T-helper 2 cell treated with Interferon-gamma antibody and Interleukin-4, amounts not matched to agents 5 μg/mL and 100 μg/mL, for 36 hours (primary cell): ENCODE measurements around the gene IL1RAPL1.
"Not testable (repeated sequence)": the region's sequence is repeated elsewhere in the genome, so short reads cannot be mapped to it uniquely, and the experiment has no call there.

Experiments used
- DNase-seq: peaks from one replicate; pipeline ENCODE4 v3.0.0; 2021; ENCODE audit warnings: low spot score
- H3K27ac Mint-ChIP-seq: one replicate; pipeline ENCODE4 v1.8.0; 2021; ENCODE audit warnings: mild to moderate bottlenecking, mixed read lengths
- H3K27me3 Mint-ChIP-seq: one replicate; pipeline ENCODE4 v1.8.0; 2021; ENCODE audit warnings: low read depth, mixed read lengths
- H3K36me3 Mint-ChIP-seq: one replicate; pipeline ENCODE4 v1.8.0; 2021; ENCODE audit warnings: low read depth, mixed read lengths
- H3K4me1 Mint-ChIP-seq: one replicate; pipeline ENCODE4 v1.8.0; 2021; ENCODE audit warnings: low read depth, mixed read lengths
- H3K4me3 Mint-ChIP-seq: one replicate; pipeline ENCODE4 v1.8.0; 2022; ENCODE audit warnings: mild to moderate bottlenecking, moderate library complexity, mixed read lengths
- H3K9me3 Mint-ChIP-seq: one replicate; pipeline ENCODE4 v1.8.0; 2021; ENCODE audit warnings: mixed read lengths

Gene IL1RAPL1

GRCh38 chrX:29071525-29072320 is 484.5 kb downstream of the IL1RAPL1 start:
- H3K4me1 Mint-ChIP-seq = no peaks in the 10 kb centered on the region
- H3K9me3 Mint-ChIP-seq = peaks cover 3% of the 10 kb centered on the region
- H3K27me3 Mint-ChIP-seq = no peaks in the 10 kb centered on the region
- no peak for DNase-seq
- no peak overlapping the region for H3K27ac Mint-ChIP-seq
- H3K36me3 Mint-ChIP-seq = no peaks in the 10 kb centered on the region
- H3K4me3 Mint-ChIP-seq = no peak overlapping the region

DNA sequence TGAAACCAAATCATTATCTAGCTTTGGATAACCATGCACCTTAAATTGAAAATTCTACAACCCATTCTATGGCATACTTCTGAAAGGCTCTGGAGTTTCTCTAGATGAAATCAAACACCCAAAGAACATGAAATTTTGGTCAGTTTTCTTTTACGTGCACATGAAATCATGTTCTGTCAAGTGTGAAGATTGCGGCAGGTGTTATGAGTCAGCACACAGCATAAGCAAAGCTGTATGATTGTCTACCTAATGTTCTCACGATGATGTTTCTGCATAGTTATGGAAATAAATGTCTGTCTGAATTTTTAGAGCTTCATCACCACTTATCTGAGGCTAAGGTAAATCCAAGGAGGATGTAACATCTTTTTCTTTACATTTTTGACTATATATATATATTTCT is 495.3 kb downstream of the IL1RAPL1 start:
- H3K27me3 Mint-ChIP-seq = no peaks in the 10 kb centered on the region

GRCh38 chrX:29083823-29084222 is 496.6 kb downstream of the IL1RAPL1 start:
- peaks cover 5% of the 10 kb centered on the region for H3K9me3 Mint-ChIP-seq
- H3K27me3 Mint-ChIP-seq = no peaks in the 10 kb centered on the region
- no peak overlapping the region for H3K27ac Mint-ChIP-seq
- H3K4me1 Mint-ChIP-seq = no peaks in the 10 kb centered on the region
- H3K4me3 Mint-ChIP-seq = no peak overlapping the region
- no peaks in the 10 kb centered on the region for H3K36me3 Mint-ChIP-seq
- DNase-seq = no peak

More for the DNA sequence above, 495.3 kb downstream of the IL1RAPL1 start:
- no peaks in the 10 kb centered on the region for H3K36me3 Mint-ChIP-seq
- H3K9me3 Mint-ChIP-seq = peaks cover 8% of the 10 kb centered on the region
- H3K4me3 Mint-ChIP-seq = no peak overlapping the region
- no peak overlapping the region for H3K27ac Mint-ChIP-seq
- DNase-seq = no peak
- H3K4me1 Mint-ChIP-seq = no peaks in the 10 kb centered on the region

DNA sequence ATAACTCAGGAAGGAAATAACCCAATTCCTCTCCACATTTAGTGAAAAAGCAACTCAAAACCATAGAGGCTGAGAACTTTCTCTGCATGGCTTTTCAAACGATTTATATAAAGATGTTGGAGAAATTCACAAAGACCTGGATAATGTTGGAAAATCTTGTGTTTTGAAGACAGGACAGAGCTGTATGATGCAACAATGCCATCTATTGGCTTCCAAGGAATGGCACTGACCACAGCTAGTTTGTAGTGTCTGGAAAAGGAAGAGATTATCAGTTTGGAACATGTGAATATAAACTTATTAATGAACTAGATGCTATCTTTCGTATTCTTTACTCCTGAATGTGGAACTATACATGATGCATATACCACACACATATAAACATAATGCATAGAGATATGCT is 503.6 kb downstream of the IL1RAPL1 start:
- Mint-ChIP-seq H3K4me1 (no peaks in the 10 kb centered on the region), H3K9me3 (peaks cover 5% of the 10 kb centered on the region), H3K27me3 (no peaks in the 10 kb centered on the region), H3K36me3 (no peaks in the 10 kb centered on the region), H3K4me3 (no peak overlapping the region), H3K27ac (no peak overlapping the region)
- DNase-seq = no peak

DNA sequence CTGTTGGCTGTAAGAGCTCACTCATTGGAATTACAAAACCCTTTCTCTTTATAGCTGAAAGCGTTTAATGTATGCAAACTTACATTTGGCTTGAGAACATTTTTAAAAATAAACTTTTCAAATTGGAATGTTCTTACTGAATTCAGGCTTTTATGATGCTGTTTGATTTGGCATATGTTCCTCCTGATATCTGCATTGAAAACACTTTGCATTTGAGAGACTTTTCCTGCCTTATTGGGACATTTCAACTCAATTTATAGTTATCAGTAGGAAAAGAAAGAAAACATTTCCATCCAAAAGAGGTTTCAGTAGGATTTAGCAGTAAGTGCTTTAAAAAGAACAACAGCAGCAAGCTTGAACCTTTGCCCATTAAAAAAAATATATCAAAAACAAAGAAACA is 520.0 kb downstream of the IL1RAPL1 start:
- H3K9me3 Mint-ChIP-seq = peaks cover 19% of the 10 kb centered on the region
- H3K4me1 Mint-ChIP-seq = no peaks in the 10 kb centered on the region
- H3K27me3 Mint-ChIP-seq = no peaks in the 10 kb centered on the region
- no peaks in the 10 kb centered on the region for H3K36me3 Mint-ChIP-seq
- no peak overlapping the region for H3K27ac Mint-ChIP-seq
- DNase-seq = no peak
- H3K4me3 Mint-ChIP-seq = no peak overlapping the region

DNA sequence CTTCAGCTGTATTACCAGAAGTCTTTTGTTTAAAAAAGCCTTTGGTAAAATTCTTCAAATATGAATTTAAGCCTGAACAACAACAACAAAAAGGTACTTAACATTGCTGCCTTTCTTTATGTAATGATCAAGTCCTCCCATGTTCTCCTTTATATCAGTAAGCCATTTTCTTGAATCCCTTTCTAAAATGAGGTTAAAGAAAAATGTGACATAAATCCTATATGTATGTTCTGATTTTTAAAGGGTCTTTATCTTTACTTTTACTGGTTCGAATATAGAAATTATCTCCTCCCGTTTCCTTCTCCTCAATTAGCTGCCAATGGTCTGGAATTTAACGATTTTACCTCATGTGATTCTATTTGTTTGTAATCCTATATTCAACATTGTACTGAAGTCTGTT is 522.8 kb downstream of the IL1RAPL1 start:
- Mint-ChIP-seq H3K9me3 (peaks cover 14% of the 10 kb centered on the region), H3K36me3 (no peaks in the 10 kb centered on the region), H3K4me1 (no peaks in the 10 kb centered on the region), H3K4me3 (no peak overlapping the region), H3K27ac (no peak overlapping the region), H3K27me3 (no peaks in the 10 kb centered on the region)
- DNase-seq = no peak

- Mint-ChIP-seq H3K9me3 (peaks cover 8% of the 10 kb centered on the region), H3K27me3 (no peaks in the 10 kb centered on the region), H3K27ac (no peak overlapping the region), H3K36me3 (no peaks in the 10 kb centered on the region), H3K4me3 (no peak overlapping the region), H3K4me1 (no peaks in the 10 kb centered on the region)
- DNase-seq = no peak
These were observed 526.0 kb downstream of the IL1RAPL1 start for GRCh38 chrX:29113221-29113620.

GRCh38 chrX:29122817-29123216 is 535.6 kb downstream of the IL1RAPL1 start:
- H3K27me3 Mint-ChIP-seq, H3K9me3 Mint-ChIP-seq, H3K36me3 Mint-ChIP-seq, H3K4me1 Mint-ChIP-seq, H3K4me3 Mint-ChIP-seq, DNase-seq, H3K27ac Mint-ChIP-seq: not testable (repeated sequence)

- Mint-ChIP-seq H3K36me3 (no peaks in the 10 kb centered on the region), H3K27ac (no peak overlapping the region), H3K4me1 (no peaks in the 10 kb centered on the region), H3K4me3 (no peak overlapping the region), H3K9me3 (peaks cover 5% of the 10 kb centered on the region), H3K27me3 (no peaks in the 10 kb centered on the region)
- no peak for DNase-seq
These were observed 543.7 kb downstream of the IL1RAPL1 start for GRCh38 chrX:29130905-29131304.

DNA sequence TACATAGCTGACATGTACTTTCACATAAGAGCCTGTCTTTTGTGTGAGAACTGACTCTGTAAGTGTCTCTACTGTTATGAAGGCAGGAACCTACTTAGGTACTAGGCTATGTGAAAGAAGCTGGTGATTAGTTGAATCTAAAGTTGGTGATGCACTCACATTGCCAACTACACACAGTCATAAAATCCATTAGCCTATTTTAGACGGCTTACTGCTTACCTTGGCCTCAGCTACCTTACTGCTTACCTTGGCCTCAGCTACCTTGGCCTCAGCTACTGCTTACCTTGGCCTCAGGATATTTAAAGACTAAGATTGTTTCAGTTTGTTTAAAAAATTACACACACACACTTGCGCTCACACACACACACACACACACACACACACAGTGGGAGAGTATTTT is 549.7 kb downstream of the IL1RAPL1 start:
- Mint-ChIP-seq H3K36me3 (no peaks in the 10 kb centered on the region), H3K27me3 (no peaks in the 10 kb centered on the region), H3K9me3 (no peaks in the 10 kb centered on the region), H3K4me3 (no peak overlapping the region), H3K27ac (no peak overlapping the region), H3K4me1 (no peaks in the 10 kb centered on the region)
- DNase-seq = no peak

GRCh38 chrX:29138003-29138402 is 550.8 kb downstream of the IL1RAPL1 start:
- Mint-ChIP-seq H3K36me3 (no peaks in the 10 kb centered on the region), H3K4me3 (no peak overlapping the region), H3K27ac (no peak overlapping the region), H3K27me3 (no peaks in the 10 kb centered on the region), H3K4me1 (no peaks in the 10 kb centered on the region), H3K9me3 (no peaks in the 10 kb centered on the region)
- DNase-seq = no peak

GRCh38 chrX:29143356-29143755 is 556.1 kb downstream of the IL1RAPL1 start:
- H3K36me3 Mint-ChIP-seq = no peaks in the 10 kb centered on the region
- H3K4me3 Mint-ChIP-seq = no peak overlapping the region
- H3K27ac Mint-ChIP-seq = no peak overlapping the region
- H3K9me3 Mint-ChIP-seq = peaks cover 15% of the 10 kb centered on the region
- H3K4me1 Mint-ChIP-seq = no peaks in the 10 kb centered on the region
- H3K27me3 Mint-ChIP-seq = no peaks in the 10 kb centered on the region
- no peak for DNase-seq

- Mint-ChIP-seq H3K9me3 (peaks cover 15% of the 10 kb centered on the region), H3K4me1 (no peaks in the 10 kb centered on the region), H3K27me3 (no peaks in the 10 kb centered on the region), H3K27ac (no peak overlapping the region), H3K36me3 (no peaks in the 10 kb centered on the region), H3K4me3 (no peak overlapping the region)
- no peak for DNase-seq
These were observed 556.5 kb downstream of the IL1RAPL1 start for GRCh38 chrX:29143756-29144155.

DNA sequence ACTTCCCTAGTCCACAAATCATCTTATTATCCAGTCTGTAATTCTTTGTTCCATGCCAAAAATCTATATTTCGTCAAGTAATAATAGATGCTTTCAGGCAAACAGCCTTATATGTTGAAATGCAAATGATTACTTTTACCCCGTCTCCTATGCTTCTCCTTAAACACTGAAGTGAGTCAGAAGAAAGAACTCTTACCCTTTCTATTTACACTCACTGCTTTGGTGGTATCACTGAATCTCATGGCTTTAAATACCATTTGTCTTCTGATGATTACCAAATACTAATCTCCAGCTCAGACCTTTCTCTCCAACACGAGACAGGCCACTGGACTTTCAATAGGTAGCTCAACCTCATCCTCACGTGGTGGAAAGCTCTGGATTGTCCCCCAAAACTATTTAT is 558.1 kb downstream of the IL1RAPL1 start:
- no peaks in the 10 kb centered on the region for H3K4me1 Mint-ChIP-seq
- no peak overlapping the region for H3K27ac Mint-ChIP-seq
- no peak overlapping the region for H3K4me3 Mint-ChIP-seq
- H3K36me3 Mint-ChIP-seq = no peaks in the 10 kb centered on the region
- DNase-seq = no peak
- H3K27me3 Mint-ChIP-seq = no peaks in the 10 kb centered on the region
- peaks cover 15% of the 10 kb centered on the region for H3K9me3 Mint-ChIP-seq

DNA sequence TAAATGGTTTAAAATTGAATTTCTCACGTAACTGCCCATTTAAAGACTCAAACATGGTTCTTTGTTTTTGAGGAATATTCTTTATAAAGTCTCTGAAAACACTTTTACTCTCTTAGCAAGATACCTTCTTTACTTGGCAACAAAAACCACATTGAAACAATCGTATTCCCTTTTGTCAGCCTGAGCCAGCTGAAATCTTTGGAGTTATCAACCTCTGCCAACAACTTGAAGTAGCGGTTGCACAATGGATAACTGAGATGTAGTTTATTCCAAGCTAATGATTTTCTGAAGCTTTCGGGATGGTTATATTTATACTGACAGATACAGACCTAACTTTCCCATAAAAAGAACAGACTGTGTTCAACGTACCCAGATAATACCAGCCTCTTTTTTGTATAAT is 561.3 kb downstream of the IL1RAPL1 start:
- no peaks in the 10 kb centered on the region for H3K36me3 Mint-ChIP-seq
- no peak overlapping the region for H3K27ac Mint-ChIP-seq
- H3K27me3 Mint-ChIP-seq = no peaks in the 10 kb centered on the region
- no peak overlapping the region for H3K4me3 Mint-ChIP-seq
- H3K9me3 Mint-ChIP-seq = peaks cover 15% of the 10 kb centered on the region
- DNase-seq = no peak
- H3K4me1 Mint-ChIP-seq = no peaks in the 10 kb centered on the region
